ENCODE data around the gene GRIP1.

- no peak for TF ChIP-seq POLR2AphosphoS5 (IDR thresholded peaks at IDR 0.05; ENCODE audit: low read depth, low read length)
- TF ChIP-seq TAF1 (IDR thresholded peaks at IDR 0.05; ENCODE audit: low read depth, low read length) = no peak
Observed at GRCh38 chr12:66640691-66641460, 38.0 kb downstream of the GRIP1 start.

Measured in GM12891 (cell line).